WI38 (cell line): ENCODE results near the gene IARS2.
"Not testable (repeated sequence)": the region's sequence is repeated elsewhere in the genome, so short reads cannot be mapped to it uniquely, and the experiment has no call there.

Experiments used
- H3K4me3 ChIP-seq: 2 replicates; pipeline ENCODE4 v1.5.1; 2011; ENCODE audit warnings: low read depth, mild to moderate bottlenecking, control low read depth, low read length
- TF ChIP-seq, protein P1 (sequence below): IDR thresholded peaks from 2 replicates; pipeline ENCODE4 v1.5.1; 2012; ENCODE audit warnings: low read depth, mild to moderate bottlenecking, control low read depth, low read length

Gene IARS2

DNA sequence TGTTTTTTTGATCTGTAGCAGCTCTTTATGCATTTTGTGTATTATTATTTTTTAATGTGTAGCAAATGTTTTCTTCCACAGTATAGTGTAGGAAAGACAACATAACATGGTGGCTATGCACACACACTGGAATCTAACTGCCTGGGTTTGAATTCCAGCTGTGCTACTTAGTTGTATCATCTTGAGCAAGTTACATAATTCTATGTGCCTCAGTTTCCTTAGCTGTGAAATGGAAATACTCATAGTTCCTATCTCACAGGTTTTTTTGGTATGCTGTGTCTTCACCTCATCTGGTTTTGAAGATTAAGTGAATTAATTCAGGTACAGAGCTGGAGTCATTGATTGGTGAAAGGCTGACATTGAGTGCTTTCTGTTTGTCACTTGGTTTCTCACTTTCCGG is 1.2 kb upstream of the IARS2 start:
- TF ChIP-seq, protein P1, sequence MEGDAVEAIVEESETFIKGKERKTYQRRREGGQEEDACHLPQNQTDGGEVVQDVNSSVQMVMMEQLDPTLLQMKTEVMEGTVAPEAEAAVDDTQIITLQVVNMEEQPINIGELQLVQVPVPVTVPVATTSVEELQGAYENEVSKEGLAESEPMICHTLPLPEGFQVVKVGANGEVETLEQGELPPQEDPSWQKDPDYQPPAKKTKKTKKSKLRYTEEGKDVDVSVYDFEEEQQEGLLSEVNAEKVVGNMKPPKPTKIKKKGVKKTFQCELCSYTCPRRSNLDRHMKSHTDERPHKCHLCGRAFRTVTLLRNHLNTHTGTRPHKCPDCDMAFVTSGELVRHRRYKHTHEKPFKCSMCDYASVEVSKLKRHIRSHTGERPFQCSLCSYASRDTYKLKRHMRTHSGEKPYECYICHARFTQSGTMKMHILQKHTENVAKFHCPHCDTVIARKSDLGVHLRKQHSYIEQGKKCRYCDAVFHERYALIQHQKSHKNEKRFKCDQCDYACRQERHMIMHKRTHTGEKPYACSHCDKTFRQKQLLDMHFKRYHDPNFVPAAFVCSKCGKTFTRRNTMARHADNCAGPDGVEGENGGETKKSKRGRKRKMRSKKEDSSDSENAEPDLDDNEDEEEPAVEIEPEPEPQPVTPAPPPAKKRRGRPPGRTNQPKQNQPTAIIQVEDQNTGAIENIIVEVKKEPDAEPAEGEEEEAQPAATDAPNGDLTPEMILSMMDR, result no peak
- no peak overlapping the region for H3K4me3 ChIP-seq

DNA sequence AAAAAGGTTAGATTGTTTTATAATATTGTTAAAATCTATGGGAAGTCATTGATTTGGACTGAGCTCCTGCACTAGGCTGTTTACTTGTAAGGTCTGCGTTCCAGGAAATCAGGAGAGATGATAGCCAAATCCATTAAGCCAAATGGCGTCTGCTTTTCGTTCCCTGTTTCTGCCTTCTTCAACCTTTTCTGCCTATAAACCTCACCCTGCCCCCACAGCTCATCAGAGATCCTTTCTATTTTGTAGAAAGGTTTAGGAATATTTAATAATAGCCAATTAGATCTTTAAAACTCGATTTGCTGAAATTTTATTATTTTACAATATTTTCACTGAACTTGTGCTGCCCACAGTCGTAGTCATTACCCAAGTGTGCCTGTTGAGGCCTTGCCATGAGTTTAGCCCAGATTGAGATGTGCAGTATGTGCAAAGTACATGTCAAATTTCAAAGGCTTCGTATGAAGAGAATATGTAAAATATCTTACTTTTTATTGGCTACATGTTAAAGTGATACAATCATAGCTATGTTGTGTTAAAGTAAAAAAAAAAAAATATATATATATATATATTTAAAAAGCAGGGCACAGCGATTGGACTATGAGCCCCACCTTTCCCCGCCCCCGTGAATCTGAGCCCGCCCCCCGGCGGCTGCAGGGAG is 444 bp upstream of the IARS2 start:
- TF ChIP-seq, protein P1, result no peak
- H3K4me3 ChIP-seq, result no peak overlapping the region

DNA sequence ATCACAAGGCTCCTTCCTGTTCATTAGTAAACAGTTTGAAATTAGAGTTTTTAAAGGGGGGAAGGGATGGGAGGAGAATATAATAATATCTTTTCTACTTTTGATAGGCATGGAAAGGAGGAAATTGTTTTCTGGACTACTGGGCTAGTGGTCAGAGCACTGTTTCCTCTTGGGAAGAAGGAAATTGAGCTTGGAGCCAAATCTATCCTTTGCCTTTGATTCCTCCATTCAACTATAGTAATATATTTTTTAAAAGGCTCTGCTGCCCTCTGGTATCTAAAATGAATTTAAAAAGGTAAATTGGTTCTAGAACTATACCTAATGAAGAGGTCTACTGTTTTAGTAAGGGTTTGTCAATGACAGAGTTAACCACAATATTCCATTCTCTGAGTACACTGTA is 5.9 kb downstream of the IARS2 start:
- TF ChIP-seq, protein P1, result no peak
- no peak overlapping the region for H3K4me3 ChIP-seq

DNA sequence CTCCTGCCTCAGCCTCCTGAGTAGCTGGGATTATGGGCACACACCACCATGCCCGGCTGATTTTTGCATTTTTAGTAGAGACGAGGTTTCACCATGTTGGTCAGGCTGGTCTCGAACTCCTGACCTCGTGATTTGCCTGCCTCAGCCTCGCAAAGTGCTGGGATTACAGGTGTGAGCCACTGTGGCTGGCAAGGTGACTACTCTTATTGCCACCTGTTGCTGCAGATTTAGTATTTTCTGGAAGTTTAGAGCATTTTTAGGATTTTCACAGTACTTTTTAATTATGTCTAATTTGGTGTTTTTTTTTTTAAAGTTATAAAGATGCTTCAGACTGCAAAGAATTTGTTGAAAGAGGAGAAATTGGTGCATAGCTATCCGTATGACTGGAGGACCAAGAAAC is 16.5 kb downstream of the IARS2 start:
- H3K4me3 ChIP-seq, result not testable (repeated sequence)

DNA sequence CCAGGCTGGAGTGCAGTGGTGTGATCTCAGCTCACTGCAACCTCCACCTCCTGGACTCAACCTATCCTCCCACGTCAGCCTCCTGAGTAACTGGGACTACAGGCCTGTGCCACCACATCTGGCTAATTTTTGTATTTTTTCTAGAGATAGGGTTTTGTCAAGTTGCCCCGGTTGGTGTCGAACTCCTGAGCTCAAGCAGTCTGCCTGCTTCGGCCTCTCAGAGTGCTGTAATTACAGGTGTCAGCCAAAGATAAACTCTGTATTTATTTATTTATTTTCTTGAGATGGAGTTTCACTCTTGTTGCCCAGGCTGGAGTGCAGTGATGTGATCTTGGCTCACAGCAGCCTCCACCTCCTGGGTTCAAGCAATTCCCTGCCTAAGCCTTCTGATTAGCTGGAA is 18.7 kb downstream of the IARS2 start:
- H3K4me3 ChIP-seq, result not testable (repeated sequence)

DNA sequence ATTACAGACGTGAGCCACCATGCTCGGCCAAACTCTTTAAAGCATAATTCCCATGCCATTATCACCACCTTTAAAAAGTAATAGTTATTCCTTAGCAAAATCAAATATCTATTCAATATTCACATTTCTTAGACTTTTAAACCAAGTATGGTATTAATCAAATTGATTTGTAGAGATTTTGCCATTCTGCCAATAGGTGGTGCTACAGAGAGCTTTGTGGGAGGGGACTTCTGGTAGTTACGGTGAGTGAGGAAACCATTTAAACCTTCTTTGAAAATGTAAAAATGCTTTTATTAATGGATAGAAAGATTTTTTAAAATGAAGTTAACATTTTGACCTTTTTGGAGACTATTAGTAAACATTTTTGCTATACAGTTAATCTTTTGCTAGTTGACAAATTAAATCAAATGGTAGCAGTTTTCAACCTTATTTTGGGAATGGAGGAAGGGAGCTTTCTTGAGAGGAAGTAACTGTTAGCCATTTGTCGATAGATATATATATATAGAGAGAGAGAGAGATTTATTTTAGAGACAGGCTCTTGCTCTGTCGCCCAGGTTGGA is 19.3 kb downstream of the IARS2 start:
- H3K4me3 ChIP-seq, result no peak overlapping the region
- TF ChIP-seq, protein P1, result peak; percentile 30; the same call in 1 of the 2 replicates

DNA sequence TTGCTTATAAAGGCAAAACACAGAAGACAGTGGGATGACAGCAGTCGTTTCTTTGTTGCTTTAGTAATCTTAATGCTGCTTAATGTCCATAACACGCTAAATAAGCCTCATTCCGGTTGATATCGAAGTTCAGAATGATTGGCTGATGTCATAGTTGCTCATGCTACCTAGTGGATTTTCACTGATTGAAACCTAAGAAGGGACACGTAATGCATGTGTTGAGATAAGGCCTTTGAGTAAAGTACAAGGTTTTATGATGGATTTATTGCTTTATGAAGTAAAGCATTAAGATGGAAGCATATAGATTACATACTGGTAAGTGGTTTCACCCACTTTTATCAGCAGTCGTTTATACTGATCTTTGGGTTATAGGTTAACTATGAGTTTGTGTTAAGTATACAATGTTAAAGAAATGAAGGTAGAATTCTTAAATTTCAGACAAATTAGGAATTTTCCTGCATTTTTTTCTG is 25.1 kb downstream of the IARS2 start:
- TF ChIP-seq, protein P1, result no peak
- H3K4me3 ChIP-seq, result no peak overlapping the region

DNA sequence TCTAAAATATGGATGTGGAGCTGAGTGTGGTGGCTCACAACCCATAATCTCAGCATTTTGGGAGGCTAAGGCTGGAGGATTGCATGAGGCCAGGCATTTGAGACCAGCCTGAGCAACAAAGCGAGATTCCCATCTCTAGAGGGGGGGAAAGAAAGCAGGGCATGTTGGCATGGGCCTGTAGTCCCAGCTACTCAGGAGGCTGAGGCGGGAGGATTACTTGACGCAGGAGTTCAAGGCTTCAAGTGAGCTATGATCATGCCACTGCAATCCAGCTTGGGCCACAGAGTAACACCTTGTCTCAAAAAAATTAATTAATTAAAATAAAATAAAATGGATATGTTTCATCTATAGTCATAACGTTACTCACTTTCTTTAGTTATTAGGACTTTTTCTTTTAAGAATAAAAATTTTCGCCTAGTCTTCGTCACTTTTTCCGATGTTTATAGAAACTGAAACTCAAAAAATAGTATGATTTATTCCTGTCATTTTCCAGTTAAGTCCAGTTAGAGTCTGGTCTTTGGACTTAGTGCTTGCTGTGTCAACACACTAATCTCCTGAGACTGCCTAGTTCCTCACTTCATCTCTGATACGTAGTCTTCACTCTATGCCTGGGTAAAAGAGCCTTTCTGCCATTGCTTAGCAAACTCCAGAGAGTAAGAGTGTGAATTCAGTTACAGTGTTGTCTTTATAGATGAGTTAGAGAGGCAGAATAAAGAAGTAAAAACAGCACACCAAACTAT is 28.0 kb downstream of the IARS2 start:
- TF ChIP-seq, protein P1, result no peak
- H3K4me3 ChIP-seq, result no peak overlapping the region
